Mesenteric fat pad (tissue), 1 donor: ENCODE measurements around the gene ARMC8. TPM values are rescaled to one million over a fixed set of nuclear protein-coding genes. Genes with fewer than 3 reads are reported as not detected.
A peak's percentile ranks its signal among the peaks of the same experiment; 100 is the strongest.
"Not testable (repeated sequence)": the region's sequence is repeated elsewhere in the genome, so short reads cannot be mapped to it uniquely, and the experiment has no call there.

Experiments
- DNase-seq: peaks from one replicate; pipeline ENCODE4 v3.0.0-alpha.2; 2020; ENCODE audit warnings: low spot score
- long read RNA-seq: library from polyadenylated mRNA; unstranded; transcript quantifications from one replicate; pipeline ENCODE4 v2.0.0, GENCODE V29; 2020
- total RNA-seq: library from RNA; stranded (reverse); fragmentation: NEBNext Ultra II Directional; extraction: Animal tissue kit (Norgen Biotek cat#: 25700); gene quantifications from one replicate; pipeline ENCODE4 v1.2.1, GENCODE V29; 2021
- donor health status: DM: yes; HTN: yes; CAD: no.

ARMC8 gene
- 102 TPM for total RNA-seq
- long read RNA-seq, full-length matches to known transcripts: 116 of 217 reads
- long read RNA-seq, partial matches to known transcripts: 34 of 217 reads
- long read RNA-seq, other reads (novel, unspliced or antisense): 67 of 217 reads

DNA sequence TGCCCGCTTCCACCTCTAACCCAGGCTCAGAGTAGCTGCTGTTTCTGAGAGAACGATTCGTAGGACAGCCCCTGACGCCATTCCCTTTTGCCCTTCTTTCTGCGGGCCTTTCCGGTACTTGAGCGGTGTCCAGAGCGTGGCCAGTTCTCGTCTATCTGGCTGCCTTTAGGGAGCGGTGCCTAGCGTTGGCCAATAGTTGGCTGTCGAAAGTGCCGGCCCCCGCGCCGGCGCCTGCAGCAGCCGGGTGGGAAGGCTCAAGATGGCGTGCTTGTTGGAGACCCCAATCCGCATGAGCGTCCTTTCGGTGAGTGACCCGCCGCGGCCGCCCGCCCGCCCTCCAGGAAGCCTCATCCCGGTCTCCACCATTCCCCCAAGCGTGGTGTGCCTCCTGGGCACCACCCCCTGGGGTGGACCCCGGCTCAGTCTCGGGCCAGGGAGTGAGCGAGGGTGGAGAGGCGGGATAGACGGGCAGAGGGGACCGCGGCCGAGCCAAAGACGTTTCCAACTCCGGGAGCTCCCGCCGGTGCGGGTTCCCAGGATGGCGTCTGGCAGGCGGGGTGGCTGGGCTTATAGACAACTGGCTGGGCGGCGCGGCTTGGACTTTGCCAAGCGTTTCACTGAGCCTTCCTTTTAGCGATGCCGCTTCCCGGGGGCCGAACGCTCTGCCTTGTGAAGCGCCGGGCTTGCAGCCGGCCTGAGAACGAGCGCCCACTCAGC is at the start of gene ARMC8:
Gene ARMC8 (plus strand): TSS at position 6 of the 717 bp plus-strand sequence. CDS start 254 bp downstream, at position 260.
- peak; percentile 91 for DNase-seq

- DNase-seq: no peak
These were observed 49.2 kb upstream of the ARMC8 start for GRCh38 chr3:138137861-138138260.

GRCh38 chr3:138139691-138140090 is 47.4 kb upstream of the ARMC8 start:
- no peak for DNase-seq

- DNase-seq: no peak
These were observed 46.2 kb upstream of the ARMC8 start for GRCh38 chr3:138140940-138141339.

DNA sequence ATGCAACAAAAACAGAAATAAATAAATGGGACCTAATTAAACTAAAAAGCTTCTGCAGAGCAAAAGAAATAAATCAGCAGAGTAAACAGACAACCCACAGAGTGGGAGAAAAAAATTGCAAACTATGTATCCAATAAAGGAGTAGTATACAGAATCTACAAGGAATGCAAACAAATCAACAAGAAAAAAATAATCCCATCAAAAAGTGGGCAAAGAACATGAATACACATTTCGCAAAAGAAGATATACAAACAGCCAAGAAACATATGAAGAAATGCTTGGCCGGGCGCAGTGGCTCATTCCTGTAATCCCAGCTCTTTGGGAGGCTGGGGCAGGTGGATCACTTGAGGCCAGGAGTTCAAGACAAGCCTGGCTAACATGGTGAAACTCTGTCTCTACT is 44.9 kb upstream of the ARMC8 start:
- DNase-seq: not testable (repeated sequence)

DNA sequence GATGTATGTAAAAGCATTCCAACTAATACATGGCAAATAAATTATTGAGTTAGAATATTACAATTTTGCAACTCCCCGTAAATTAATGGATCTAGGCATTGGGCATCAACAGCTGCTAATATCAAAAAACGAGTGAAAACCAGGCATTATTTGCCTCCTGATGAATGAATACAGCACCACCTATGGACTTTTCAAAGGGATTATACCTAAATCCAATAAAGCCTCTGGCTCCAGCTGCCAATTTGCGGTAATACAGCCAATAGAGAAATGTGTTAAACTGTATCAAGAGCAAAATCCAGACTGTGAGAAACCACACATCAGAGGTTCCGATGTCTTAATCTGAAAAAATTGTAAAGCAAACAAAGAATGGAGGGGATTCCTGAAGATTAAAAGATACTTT is 38.6 kb upstream of the ARMC8 start:
- DNase-seq: no peak

DNA sequence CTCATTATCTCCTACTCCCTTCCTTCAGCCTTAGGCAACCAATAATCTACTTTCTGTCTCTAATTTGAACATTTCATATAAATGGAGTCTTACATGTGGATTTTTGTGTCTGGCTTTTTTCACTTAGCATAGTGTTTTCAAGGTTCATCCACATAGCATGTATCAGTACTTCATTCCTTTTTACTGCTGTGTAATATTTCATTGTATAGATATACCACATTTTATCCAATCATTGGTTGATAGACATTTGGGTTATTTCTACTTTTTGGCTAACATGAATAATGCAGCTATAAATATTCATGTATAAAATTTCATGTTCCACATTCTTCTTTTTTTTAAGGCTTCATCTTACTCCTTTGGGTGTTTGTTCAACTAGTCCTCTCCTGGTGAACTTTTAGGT is 32.6 kb upstream of the ARMC8 start:
- DNase-seq: no peak

GRCh38 chr3:138157743-138158142 is 29.4 kb upstream of the ARMC8 start:
- DNase-seq: no peak

DNA sequence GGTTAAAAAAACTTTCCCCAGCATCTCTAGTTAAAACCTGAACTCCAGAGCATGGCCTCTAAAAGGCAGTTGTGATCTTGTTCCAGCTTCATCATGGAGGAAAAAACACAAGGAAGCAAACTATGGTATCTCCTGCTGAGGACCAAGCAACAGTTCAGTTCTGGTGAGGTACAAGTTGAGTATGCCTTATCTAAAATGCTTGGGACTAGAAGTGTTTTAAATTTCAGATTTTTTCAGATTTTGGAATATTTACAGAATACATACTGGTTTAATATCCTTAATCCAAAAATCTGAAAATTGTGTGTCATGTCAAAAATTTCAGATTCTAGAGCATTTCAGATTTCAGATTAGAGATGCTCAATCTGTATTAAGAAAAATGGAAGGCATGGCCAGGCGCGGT is 22.0 kb upstream of the ARMC8 start:
- DNase-seq: no peak

GRCh38 chr3:138172625-138173024 is 14.5 kb upstream of the ARMC8 start:
- DNase-seq: no peak

- DNase-seq: no peak
These were observed 13.2 kb upstream of the ARMC8 start for GRCh38 chr3:138173769-138174420.

DNA sequence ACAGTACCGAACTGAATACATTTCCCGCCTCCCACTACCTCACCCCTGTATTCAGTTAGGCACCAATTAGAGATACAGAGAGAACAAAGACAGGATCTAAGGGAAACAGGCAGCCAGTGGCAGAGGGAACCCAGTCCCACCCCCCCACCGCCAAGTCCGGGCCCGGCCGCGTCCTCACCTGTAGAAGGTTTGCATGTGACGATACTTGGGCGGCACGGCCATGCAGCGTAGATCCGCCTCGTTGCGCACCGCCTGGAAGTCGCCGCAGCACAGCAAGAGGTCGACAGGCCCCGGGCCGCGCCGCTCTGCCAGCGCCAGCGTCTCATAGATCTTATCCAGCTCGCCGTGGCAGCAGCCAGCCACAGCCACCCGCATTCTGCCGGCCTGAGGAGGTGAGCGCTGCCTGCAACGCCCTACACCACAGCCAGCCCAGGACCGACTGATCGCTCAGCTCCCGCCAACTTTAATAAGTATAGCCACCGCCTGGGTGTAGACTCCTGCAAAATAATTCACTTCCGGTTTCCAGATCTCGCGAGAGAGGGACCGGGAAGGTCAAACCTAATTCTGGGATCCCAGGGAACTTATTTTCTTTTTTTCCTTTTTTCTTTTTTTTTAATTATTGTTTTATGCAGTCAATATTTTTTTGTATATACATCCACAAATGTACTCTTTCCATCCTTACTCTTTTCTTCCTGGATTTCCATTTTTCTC is 12.5 kb upstream of the ARMC8 start, which contains the start of gene DBR1:
Gene DBR1 (minus strand): TSS at position 501 of the 711 bp plus-strand sequence. CDS start 126 bp downstream, at position 375.
- no peak for DNase-seq

DNA sequence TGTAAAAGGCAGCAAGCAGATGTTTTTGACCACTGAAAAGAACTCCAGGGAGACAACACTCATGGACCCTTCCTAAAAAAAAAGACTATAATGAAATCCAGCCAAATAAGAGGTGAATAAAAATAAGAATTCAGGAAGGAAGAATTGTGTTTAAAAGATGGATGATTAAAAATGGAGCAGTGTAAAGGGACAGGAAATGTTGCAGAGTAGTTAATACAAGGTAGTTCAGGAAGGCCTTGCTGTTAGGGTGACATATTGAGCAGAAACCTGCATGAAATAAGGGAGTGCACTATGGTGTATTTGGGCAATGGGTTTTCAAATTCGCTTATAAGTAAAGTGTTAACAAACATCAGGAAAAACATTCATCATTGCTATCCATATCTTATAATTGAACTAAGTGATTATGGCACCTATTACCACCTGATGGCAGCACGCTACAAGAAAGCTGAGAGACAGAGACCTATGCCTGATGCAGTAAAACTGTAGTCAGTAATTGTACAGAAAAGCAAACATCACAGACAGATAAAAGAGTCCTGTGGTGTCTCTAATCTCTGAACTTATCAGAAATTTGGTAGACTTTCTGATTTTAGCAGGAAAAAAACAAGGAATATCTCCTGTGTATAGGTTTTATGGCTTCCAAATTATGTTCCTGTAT is 6.6 kb upstream of the ARMC8 start:
- DNase-seq: no peak

GRCh38 chr3:138184994-138185393 is 2.1 kb upstream of the ARMC8 start:
- DNase-seq: no peak

DNA sequence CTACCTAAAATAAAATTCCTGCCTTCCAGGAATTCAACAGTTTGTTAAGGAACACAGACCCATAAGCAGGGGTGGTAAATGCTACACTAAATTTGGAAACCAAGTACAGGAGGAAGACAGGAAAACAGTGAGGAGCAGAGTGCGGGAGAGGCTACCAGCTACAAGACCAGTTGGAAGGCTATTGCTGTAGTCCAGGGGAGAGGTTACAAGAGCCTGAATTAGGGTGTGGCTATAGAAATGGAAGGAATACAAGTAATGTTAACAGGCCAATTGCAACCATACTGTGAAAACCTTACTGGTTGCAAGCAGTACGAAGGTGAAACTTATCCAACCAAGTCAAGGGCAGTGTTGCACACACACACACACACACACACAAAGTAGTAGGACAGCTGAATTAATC is 880 bp upstream of the ARMC8 start:
- no peak for DNase-seq

DNA sequence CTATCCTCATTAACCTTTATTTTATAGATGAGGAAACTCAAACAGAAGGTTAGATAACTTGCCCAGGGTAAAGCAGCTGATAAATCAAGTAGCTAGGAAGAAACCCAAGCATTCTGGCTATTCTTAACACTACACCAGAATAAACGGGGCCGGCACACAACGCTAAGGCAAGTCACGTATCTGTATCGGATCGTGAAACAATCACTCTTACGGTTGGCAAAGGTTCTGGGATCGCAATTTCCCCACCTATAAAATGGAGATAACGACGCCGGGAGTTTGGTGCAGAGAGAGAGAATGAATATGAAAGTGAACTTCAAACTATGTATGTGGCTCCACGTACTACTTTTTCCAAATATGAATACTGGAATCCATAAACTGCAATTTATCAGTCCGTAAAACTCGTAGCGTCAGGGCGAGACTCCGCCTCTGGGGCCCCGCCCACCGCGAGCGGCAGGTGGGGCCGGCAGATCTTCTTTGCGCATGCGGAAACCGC is 252 bp upstream of the ARMC8 start:
- DNase-seq: peak; percentile 96

GRCh38 chr3:138188013-138188730 is 1.1 kb downstream of the ARMC8 start:
- no peak for DNase-seq

DNA sequence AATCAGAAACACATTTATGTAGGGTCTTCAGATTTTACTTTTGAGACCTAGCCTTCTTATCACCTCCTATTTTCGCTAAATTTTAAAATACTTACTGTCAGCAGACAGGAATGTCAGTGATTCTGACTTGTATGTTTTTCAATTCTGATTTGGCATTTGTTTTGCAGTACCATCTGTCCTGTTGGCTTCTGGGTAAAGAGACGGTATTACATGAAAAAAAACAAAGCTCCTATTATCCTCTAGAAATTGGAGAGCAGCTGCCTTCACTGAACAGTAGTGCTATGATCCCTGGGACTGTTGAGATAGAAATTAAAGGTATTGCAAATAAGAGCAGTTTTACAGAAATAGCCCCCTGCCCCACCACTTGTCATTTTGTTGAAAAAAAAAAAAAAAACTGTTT is 8.4 kb downstream of the ARMC8 start:
- no peak for DNase-seq

DNA sequence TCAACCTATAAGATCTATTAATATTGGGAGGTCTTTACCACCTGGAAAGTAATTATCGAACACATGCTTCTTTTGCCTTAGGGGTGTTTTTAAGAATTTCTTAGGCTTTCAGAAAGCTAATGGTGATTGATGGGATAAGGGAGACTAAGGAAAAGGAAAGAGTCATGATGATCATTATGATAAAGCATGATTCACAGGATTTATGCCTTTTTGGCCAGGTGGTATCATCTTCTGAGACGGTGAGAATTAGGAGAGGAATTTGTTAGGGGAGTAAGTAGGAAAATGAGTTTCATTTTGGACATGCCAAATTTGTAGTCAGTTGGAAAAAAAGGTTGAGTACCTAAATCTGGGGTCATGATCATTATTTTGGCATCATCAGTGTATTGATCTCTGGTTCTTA is 8.9 kb downstream of the ARMC8 start:
- DNase-seq: no peak

GRCh38 chr3:138197058-138197457 is 10.0 kb downstream of the ARMC8 start:
- DNase-seq: no peak

- no peak for DNase-seq
These were observed 10.4 kb downstream of the ARMC8 start for GRCh38 chr3:138197524-138197923.
